ENCODE results near the gene STARD3. TPM values are rescaled to one million over a fixed set of nuclear protein-coding genes. Genes with fewer than 3 reads are reported as not detected.

STARD3 gene
- total RNA-seq, 1 experiment from 2014 or later: 44.8 TPM

- Histone ChIP-seq H3K4me1 (ENCODE audit: control insufficient read depth, insufficient read depth, low read length) (peaks cover 44% of the 10 kb centered on the region), H3K36me3 (ENCODE audit: control insufficient read depth, insufficient read depth, low read length) (peaks cover 3% of the 10 kb centered on the region; the same call in 1 of the 2 replicates), H3K27me3 (ENCODE audit: control insufficient read depth, insufficient read depth, low read length) (no peaks in the 10 kb centered on the region), H3K4me3 (ENCODE audit: low read depth in 2 of 2, low read length in 2 of 2) (no peak overlapping the region), H3K9me3 (ENCODE audit: control insufficient read depth, insufficient read depth, low read depth, low read length) (no peaks in the 10 kb centered on the region), H3K27ac (ENCODE audit: low read length) (no peak overlapping the region; the same call in 1 of the 2 replicates)
- ChIA-PET POLR2A (no interaction called here), CTCF (interaction anchor here (0.6 to 0.7 kb wide), 2 partner anchors 10 to 34 kb away, joined by 3 read pairs; no protein-coding TSS in a partner anchor)
- no peak for TF ChIP-seq CTCF (IDR thresholded peaks at IDR 0.05)
- TF ChIP-seq TCF7L2 (IDR thresholded peaks at IDR 0.05; ENCODE audit: low read depth, low read length): no peak
- TF ChIP-seq REST (IDR thresholded peaks at IDR 0.05; ENCODE audit: insufficient read depth in 1 of 2, low read depth in 2 of 2, low read length in 1 of 2): no peak
- TF ChIP-seq POLR2AphosphoS5 (IDR thresholded peaks at IDR 0.05; ENCODE audit: low read depth, low read length): no peak
- no peak for TF ChIP-seq SIN3A (IDR thresholded peaks at IDR 0.05; ENCODE audit: borderline replicate concordance, insufficient read depth, low read depth, low read length)
- no peak for ATAC-seq
- no TSS peak for BruUV-seq (replicated peaks)
- in situ Hi-C loops (cut with HindIII; ENCODE audit: low pct_unique_long_range_greater_than_20kb, low sequenced_read_pairs): no loop called here
- no peak for DNase-seq (ENCODE audit: low read depth, low spot score)
- intact Hi-C loops (cut with micrococcal nuclease; ENCODE audit: unreplicated experiment): no loop called here
Measured at GRCh38 chr17:39704821-39705551, 68.0 kb downstream of the STARD3 start.

GRCh38 chr17:39705786-39706348, 68.9 kb downstream of the STARD3 start:
- ATAC-seq (no peak), DNase-seq (ENCODE audit: low read depth, low spot score) (no peak)
- TF ChIP-seq TCF7L2 (IDR thresholded peaks at IDR 0.05; ENCODE audit: low read depth, low read length) (no peak), CTCF (IDR thresholded peaks at IDR 0.05) (no peak), REST (IDR thresholded peaks at IDR 0.05; ENCODE audit: insufficient read depth in 1 of 2, low read depth in 2 of 2, low read length in 1 of 2) (no peak), SIN3A (IDR thresholded peaks at IDR 0.05; ENCODE audit: borderline replicate concordance, insufficient read depth, low read depth, low read length) (no peak), POLR2AphosphoS5 (IDR thresholded peaks at IDR 0.05; ENCODE audit: low read depth, low read length) (no peak)
- ChIA-PET CTCF (no interaction called here), POLR2A (interaction anchor here (0.5 kb wide), 1 partner anchor 21 kb away, joined by 4 read pairs; no protein-coding TSS in a partner anchor)
- intact Hi-C loops (cut with micrococcal nuclease; ENCODE audit: unreplicated experiment) (no loop called here), in situ Hi-C loops (cut with HindIII; ENCODE audit: low pct_unique_long_range_greater_than_20kb, low sequenced_read_pairs) (no loop called here)
- peaks cover 44% of the 10 kb centered on the region for H3K4me1 ChIP-seq (ENCODE audit: control insufficient read depth, insufficient read depth, low read length)
- H3K27ac ChIP-seq (ENCODE audit: low read length): no peak overlapping the region
- H3K9me3 ChIP-seq (ENCODE audit: control insufficient read depth, insufficient read depth, low read depth, low read length): no peaks in the 10 kb centered on the region
- no peak overlapping the region for H3K4me3 ChIP-seq (ENCODE audit: low read depth in 2 of 2, low read length in 2 of 2)
- H3K36me3 ChIP-seq (ENCODE audit: control insufficient read depth, insufficient read depth, low read length): no peaks in the 10 kb centered on the region
- BruUV-seq (replicated peaks): no TSS peak
- no peaks in the 10 kb centered on the region for H3K27me3 ChIP-seq (ENCODE audit: control insufficient read depth, insufficient read depth, low read length)
